ENCODE results near the gene CAV3. TPM values are rescaled to one million over a fixed set of nuclear protein-coding genes. Genes with fewer than 3 reads are reported as not detected.

Gene CAV3
- total RNA-seq, 4 donors from 2014 or later = not detected

DNA sequence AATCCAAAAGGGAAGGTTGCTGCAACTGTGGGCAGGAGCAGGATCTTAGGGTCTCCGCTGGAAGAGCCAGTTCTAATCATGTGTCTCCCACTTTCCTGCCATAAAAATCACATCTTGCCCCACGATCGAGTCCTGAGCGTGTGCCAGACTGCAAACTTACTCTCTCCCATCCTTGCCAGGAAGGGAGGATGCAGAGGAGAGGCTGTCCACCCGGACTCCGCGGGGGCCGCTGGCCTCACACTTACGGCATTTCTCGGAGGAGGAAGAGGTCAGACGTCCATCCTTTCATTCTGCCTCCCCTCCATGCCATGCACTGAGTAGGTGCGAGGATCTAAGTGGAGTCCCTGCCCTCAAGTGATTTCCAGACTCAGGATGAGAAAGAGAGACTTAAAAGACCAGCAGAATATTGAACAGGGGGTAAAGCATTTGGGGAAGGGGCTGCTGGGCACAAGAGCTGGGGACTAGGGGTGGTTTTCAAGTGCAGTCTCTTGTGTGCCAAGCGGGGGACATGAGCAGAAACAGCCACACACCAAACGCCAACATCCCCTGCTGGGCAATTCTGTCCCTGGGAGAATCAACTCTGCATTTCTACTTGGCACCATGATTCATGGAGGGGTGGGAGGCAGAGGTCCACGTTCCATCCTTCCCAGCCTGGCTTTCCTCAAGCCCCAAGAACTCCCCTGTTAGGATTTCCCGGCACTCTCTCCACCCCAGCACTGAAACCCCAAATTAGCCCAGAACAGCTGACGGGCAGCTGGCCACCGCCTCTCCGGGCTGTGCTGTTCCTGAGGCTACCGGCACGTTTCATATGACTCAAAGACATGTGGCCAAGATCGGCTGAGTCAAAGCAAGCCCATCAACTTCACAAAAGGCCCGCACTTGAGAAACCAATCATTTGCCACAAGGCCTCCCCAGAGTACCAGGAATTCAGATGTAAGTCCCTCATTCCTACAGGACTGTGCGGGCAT lies 24.2 kb downstream of the CAV3 start:
- WGBS, 2 donors (ENCODE audit: low coverage in 1 of 2) = 82% methylated on average over 4 to 10 of the region's 24 CpGs
- H3K27ac ChIP-seq = no peak overlapping the region
- no peak overlapping the region for H3K4me3 ChIP-seq
- no peaks in the 10 kb centered on the region for H3K4me1 ChIP-seq
- H3K36me3 ChIP-seq = no peaks in the 10 kb centered on the region
- no peak for TF ChIP-seq POLR2A (IDR thresholded peaks at IDR 0.05)
- no peak for TF ChIP-seq EP300 (IDR thresholded peaks at IDR 0.05)
- TF ChIP-seq CTCF (IDR thresholded peaks at IDR 0.05) = no peak
- no peak for TF ChIP-seq POLR2AphosphoS5 (IDR thresholded peaks at IDR 0.05)
- no peaks in the 10 kb centered on the region for H3K27me3 ChIP-seq
- no peak for ATAC-seq
- H3K9me3 ChIP-seq = no peaks in the 10 kb centered on the region

- Histone ChIP-seq H3K4me3 (no peak overlapping the region), H3K4me1 (no peaks in the 10 kb centered on the region), H3K9me3 (no peaks in the 10 kb centered on the region), H3K36me3 (no peaks in the 10 kb centered on the region), H3K27ac (no peak overlapping the region), H3K27me3 (peaks cover 5% of the 10 kb centered on the region)
- ATAC-seq = no peak
- WGBS, 2 donors (ENCODE audit: low coverage in 1 of 2) = 83 to 93% methylated on average over 6 to 7 of the region's 7 CpGs
- TF ChIP-seq POLR2A (IDR thresholded peaks at IDR 0.05) (no peak), POLR2AphosphoS5 (IDR thresholded peaks at IDR 0.05) (no peak), EP300 (IDR thresholded peaks at IDR 0.05) (no peak), CTCF (IDR thresholded peaks at IDR 0.05) (no peak)
Measured at GRCh38 chr3:8759038-8759707, 25.6 kb downstream of the CAV3 start.

DNA sequence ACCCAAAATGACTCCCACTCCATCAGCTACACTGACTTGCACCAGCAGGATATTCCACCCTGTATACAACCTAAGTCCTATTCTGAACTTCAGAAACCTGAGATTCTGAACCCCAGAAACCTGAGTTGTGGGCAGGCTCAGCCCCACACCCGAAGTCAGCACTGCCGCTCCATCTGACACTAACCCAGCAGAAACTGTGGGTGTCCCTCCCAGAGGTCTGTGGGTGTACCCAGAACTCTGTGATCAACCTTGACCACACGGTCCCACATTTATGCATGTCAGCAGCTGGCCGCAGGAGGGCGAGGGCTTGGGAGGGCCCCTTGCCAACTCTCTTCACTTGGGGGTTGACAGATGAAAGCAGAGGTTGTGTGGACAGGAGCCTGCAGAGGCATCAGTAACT lies 26.5 kb downstream of the CAV3 start:
- Histone ChIP-seq H3K36me3 (no peaks in the 10 kb centered on the region), H3K27me3 (peaks cover 8% of the 10 kb centered on the region), H3K27ac (no peak overlapping the region), H3K9me3 (no peaks in the 10 kb centered on the region), H3K4me1 (no peaks in the 10 kb centered on the region), H3K4me3 (no peak overlapping the region)
- no peak for ATAC-seq
- no peak for TF ChIP-seq POLR2A (IDR thresholded peaks at IDR 0.05)
- no peak for TF ChIP-seq EP300 (IDR thresholded peaks at IDR 0.05)
- TF ChIP-seq CTCF (IDR thresholded peaks at IDR 0.05) = no peak
- no peak for TF ChIP-seq POLR2AphosphoS5 (IDR thresholded peaks at IDR 0.05)
- WGBS, 2 donors (ENCODE audit: low coverage in 1 of 2) = no CpG with 5 or more reads among the region's 5 CpGs

GRCh38 chr3:8760506-8760905 lies 26.9 kb downstream of the CAV3 start:
- no peaks in the 10 kb centered on the region for H3K9me3 ChIP-seq
- H3K4me3 ChIP-seq = no peak overlapping the region
- no peaks in the 10 kb centered on the region for H3K36me3 ChIP-seq
- no peak for TF ChIP-seq EP300 (IDR thresholded peaks at IDR 0.05)
- 77 to 93% methylated on average over 2 to 4 of the region's 5 CpGs for WGBS, 2 donors (ENCODE audit: low coverage in 1 of 2)
- H3K27me3 ChIP-seq = peaks cover 8% of the 10 kb centered on the region
- no peak for ATAC-seq
- no peak overlapping the region for H3K27ac ChIP-seq
- no peaks in the 10 kb centered on the region for H3K4me1 ChIP-seq

GRCh38 chr3:8761866-8762265 lies 28.3 kb downstream of the CAV3 start:
- no peak for ATAC-seq
- H3K27me3 ChIP-seq = peaks cover 13% of the 10 kb centered on the region
- H3K4me3 ChIP-seq = no peak overlapping the region
- WGBS, 2 donors (ENCODE audit: low coverage in 1 of 2) = 92% methylated on average over 2 of the region's 5 CpGs; no CpG with 5 or more reads in 1 of the 2 donors
- no peaks in the 10 kb centered on the region for H3K4me1 ChIP-seq
- no peaks in the 10 kb centered on the region for H3K36me3 ChIP-seq
- H3K9me3 ChIP-seq = no peaks in the 10 kb centered on the region
- TF ChIP-seq POLR2A (IDR thresholded peaks at IDR 0.05) (no peak), CTCF (IDR thresholded peaks at IDR 0.05) (no peak), EP300 (IDR thresholded peaks at IDR 0.05) (no peak), POLR2AphosphoS5 (IDR thresholded peaks at IDR 0.05) (no peak)
- H3K27ac ChIP-seq = no peak overlapping the region
